T-helper 22 cell (primary cell): ENCODE data around the gene HK3.

ENCODE experiments used
- DNase-seq: peaks from one replicate; pipeline ENCODE4 v3.0.0-alpha.2; 2020; ENCODE audit warnings: low read depth

Gene HK3

GRCh38 chr5:176899296-176899891, at the start of gene HK3:
TSS of gene HK3 (minus strand) at chr5:176899346. CDS start at chr5:176896159, 3,187 bp downstream.
- no peak for DNase-seq

DNA sequence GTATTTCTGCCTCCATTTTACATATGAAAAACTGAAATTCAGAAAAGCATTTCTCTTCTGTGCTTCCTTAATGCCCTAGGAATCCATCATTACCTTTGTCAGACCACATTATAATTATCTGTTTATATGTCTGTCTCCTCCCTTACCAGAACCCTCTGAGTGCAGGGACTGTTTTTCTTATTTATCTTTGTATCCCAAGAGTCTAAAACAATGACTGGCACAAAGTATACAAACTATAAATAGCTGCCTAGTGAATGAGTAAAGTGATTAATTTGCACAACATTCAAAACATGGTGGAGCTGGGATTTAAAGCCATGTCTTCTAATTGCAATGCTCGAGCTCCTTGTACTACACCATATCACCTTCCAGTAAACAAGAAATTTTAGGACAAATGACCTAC, 49.3 kb upstream of the HK3 start:
- DNase-seq = no peak

DNA sequence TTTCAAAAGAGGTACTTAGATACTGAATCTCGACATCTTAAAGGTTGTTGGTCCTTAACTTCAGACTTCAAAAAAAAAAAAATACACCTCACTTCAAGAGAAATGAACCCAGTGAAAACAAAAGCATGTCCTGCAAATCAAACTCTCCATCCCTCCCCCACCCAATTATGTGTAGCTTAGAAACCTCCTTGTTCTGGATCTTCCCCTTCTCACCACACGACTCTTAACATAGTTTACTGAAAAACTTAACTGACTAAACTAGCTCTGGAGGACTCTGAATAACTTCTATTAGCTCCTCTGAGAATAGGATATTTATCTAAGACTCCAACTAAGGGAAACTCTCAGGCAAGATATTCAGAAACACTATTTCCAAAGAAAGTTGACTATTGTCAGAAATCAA, 48.7 kb upstream of the HK3 start:
- no peak for DNase-seq

GRCh38 chr5:176944268-176944667, 45.1 kb upstream of the HK3 start:
- DNase-seq = no peak

- DNase-seq = no peak
These were observed 44.7 kb upstream of the HK3 start for GRCh38 chr5:176943816-176944215.

DNA sequence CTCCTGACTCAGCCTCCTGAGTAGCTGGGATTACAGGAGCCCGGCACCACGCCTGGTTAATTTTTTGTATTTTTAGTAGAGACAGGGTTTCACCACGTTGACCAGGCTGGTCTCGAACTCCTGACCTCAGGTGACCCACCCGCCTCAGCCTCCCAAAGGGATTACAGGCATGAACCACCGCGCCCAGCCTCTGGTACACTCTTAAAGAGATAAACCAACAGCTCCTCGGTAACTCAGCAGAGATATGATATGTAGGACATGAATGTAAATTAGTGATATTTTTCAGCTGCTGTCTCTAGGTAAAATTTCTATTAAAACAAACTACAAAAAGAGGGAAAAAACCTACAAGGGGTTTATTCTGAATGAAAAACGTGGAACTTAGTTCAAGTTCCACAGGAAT, 42.8 kb upstream of the HK3 start:
- DNase-seq = no peak

- DNase-seq = no peak
These were observed 39.3 kb upstream of the HK3 start for GRCh38 chr5:176938472-176938871.

GRCh38 chr5:176935017-176935416, 35.9 kb upstream of the HK3 start:
- no peak for DNase-seq

DNA sequence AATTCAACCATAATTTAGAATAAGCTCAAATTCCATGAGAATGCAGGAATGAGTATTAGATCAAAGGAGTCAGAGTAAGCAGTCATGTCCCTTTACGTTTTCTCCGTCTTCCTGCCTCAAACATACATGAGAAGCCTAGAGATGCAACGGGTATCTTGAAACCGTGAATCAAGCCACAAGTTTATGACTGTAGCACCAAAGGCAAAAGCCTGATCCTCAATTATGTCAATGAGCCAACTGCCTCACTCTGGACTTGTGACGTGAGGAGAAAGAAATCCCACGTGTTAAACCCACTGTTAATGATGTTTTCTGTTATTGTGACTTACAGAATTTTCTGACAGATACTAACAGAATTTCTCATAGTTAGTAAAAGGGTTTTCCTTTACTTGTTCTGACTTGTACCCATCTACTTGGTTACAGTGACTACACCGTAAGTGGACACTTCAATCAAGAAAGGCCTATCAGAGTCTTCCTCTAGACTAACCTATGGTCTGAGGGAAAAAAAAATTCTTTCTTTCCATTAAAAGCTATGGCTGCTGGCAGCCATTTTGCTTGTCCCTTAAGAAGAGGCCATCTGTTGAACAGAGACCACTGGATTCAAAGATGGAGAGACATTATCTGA, 35.3 kb upstream of the HK3 start:
- DNase-seq = no peak

- no peak for DNase-seq
These were observed 30.5 kb upstream of the HK3 start for GRCh38 chr5:176929654-176930053.

GRCh38 chr5:176927562-176927961, 28.4 kb upstream of the HK3 start:
- no peak for DNase-seq

DNA sequence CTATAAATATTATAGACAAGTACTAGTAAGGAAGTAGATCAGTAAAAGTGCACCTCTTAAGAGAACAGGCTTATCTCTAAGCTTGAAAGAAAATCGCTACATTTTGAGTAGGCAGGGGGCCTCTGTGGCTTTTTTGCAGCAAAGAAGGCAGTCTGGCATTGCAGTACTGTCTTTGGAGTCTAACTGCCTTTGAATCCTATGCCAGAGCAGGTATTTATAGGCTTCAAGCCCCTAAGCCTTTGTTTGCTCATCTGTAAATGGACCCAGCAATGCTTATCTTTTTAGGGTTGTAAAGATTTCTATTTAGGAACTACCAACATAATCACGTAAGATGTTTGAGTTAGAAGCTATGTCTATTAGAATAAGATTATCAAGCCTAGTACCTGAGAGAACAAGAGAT, 23.7 kb upstream of the HK3 start:
- no peak for DNase-seq

- DNase-seq = no peak
These were observed 22.6 kb upstream of the HK3 start for GRCh38 chr5:176921714-176922113.

- DNase-seq = no peak
These were observed 19.5 kb upstream of the HK3 start for GRCh38 chr5:176918613-176919012.

DNA sequence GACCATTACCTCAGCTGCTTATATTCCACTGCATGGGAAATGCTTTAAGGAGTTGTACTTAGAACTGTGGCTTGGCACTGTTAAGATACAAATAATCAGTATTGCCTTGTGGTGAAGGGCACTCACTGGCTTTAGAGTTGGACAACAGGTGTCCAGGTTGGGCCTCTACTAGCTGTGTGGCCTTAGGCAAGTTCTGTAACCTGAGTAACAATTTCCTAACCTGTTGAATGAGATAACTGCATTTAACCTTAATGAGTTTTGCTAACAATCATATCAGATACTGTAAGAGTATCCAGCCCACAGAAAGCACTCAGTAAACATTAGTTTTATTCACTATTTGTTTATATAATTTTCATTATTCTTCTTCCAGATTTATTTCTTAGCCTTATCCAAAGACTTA, 17.2 kb upstream of the HK3 start:
- no peak for DNase-seq

DNA sequence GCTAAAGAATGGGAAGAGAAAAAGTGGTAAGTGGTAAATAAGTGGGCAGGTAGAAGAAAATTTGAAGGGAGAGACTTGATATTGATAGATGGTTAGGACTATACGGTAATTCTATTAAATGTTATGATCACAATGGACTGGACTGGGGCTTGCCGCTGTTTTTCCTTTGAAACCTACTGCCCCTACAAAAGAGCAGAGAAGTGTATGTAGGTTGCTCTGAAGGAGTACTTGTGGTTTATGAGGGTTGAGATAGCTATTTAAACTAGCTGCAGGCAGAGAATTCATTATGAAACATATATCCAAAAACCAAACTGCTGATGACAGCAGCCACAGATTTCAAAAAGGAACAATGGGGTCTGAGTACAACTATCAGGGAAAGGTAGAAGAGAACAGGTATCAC, 16.8 kb upstream of the HK3 start:
- no peak for DNase-seq

DNA sequence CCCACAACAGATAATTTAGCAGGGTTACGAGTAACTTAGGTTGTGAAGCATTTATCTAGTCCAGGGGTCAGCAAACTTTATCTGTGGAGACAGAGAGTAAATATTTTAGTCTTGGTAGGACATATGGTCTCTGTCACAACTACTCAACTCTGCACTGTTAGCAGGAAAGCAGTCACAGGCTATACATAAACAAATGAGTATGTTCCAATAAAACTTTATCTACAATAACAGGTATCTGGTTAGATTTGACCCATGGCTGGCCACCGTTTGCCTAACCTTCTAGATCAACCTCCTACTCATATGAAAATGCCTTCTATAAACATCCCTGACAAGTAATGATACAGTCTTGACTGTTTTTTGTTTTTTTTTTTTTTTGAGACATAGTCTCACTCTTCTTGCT, 13.0 kb upstream of the HK3 start:
- DNase-seq = no peak

DNA sequence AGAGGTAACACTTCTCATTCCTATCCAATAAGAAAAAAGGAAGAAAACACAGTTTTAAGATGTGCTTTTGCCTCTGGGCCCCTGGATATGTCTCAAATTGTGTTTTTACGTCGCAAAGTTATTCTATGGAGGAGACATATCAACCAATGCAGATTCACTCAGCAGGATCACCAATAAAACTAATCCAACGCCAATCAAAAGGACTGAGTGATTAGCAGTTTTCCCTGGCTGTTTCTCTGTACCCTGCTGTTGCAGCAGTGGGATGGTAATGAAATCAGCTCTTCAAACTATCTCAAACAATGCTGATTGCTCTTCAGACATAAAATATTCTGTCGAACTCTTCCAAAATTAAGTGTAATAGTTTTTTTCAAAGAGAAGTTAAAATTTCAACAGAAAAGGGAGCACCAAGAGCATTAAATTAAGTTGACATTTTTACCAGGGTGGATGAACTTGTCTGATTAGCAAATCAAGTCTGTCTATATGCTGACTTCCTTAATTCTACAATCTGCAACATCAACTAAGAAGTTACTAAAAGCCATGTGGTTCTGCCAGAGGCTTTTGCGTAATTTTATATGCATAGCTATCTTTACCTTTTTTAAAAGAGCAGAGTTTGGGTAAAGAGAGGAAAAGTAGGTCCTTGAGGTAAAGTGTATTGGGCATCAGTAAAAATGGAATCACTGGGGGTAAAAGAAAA, 9.7 kb upstream of the HK3 start:
- no peak for DNase-seq

- DNase-seq = no peak
These were observed 7.7 kb upstream of the HK3 start for GRCh38 chr5:176906796-176907195.

DNA sequence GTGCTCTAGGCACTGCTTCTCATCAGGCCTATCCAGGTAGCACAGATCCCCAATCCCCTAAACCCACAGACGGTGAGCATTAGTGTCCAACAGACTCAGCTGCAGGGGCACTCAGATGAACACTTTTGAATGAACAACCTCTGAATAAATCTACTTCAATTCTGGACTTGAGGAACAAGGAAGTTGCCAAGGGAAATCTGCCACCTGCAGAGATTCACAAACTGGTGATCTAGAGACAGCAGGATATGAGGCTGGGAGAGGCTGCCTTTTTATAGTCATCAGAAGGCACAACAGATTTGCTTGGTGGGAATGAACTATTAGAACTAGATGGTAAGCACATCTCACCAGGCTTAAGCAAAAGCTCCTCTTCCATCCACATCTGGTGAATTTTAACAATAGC, 7.0 kb upstream of the HK3 start:
- DNase-seq = no peak

- DNase-seq = no peak
These were observed 5.1 kb upstream of the HK3 start for GRCh38 chr5:176904276-176904675.

DNA sequence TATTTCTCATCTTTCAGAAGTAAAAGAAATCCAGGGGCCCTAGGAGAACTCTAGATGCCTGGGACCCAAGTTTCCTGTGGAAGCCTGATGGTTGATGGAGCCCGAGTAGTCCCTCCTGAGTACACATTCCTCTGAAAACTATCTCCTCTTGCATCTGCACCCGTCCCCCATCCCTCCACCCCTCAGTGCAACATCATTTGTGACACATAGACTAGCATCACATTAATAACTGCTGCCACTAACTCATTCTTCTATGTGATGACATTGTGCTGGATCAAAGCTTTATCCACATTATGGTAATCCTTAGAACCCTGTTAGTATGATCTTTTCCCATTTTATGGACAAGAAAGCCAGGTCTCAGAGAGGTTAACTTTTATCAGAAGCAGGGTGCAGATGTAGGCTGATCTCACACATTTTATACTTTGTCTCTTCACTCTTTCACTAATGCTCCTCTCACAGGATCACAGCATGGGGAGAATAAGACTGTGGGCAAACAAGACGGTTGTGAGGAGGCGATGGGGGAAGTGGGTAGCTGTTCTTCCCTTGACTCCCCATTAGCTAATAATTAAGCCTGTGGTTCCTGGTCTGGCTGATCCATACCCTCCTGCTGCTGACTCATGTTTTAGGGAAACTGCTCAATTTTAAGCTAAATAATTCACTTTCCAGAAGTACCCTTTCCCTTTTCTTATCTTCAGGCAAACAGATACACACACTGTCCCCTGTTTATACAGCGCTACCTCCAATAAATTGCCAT, 3.9 kb upstream of the HK3 start:
- DNase-seq = no peak
